ENCODE data around the gene PPAN. TPM values are rescaled to one million over a fixed set of nuclear protein-coding genes. Genes with fewer than 3 reads are reported as not detected.

PPAN gene
- polyA plus RNA-seq, 1 donor: 41.3 TPM

GRCh38 chr19:10139952-10140351, 33.8 kb downstream of the PPAN start:
- no CpG with 5 or more reads among the region's 23 CpGs for WGBS (ENCODE audit: insufficient coverage, low lambda C conversion rate)
- H3K36me3 ChIP-seq (ENCODE audit: control insufficient read depth, insufficient read depth, low read length): peaks cover 88% of the 10 kb centered on the region

GRCh38 chr19:10141479-10141878, 35.3 kb downstream of the PPAN start:
- H3K9me3 ChIP-seq (ENCODE audit: control insufficient read depth, low read depth, low read length): no peaks in the 10 kb centered on the region
- no peak for DNase-seq
- H3K4me1 ChIP-seq (ENCODE audit: control insufficient read depth, insufficient read depth, low read length): no peaks in the 10 kb centered on the region
- no CpG with 5 or more reads among the region's 13 CpGs for WGBS (ENCODE audit: insufficient coverage, low lambda C conversion rate)
- no peaks in the 10 kb centered on the region for H3K27me3 ChIP-seq (ENCODE audit: control insufficient read depth, insufficient read depth, low read length)
- no peak overlapping the region for H3K27ac ChIP-seq (ENCODE audit: low read length)
- no peak overlapping the region for H3K4me3 ChIP-seq (ENCODE audit: low read length)
- H3K36me3 ChIP-seq (ENCODE audit: control insufficient read depth, insufficient read depth, low read length): peaks cover 88% of the 10 kb centered on the region

More at GRCh38 chr19:10139952-10140351, 33.8 kb downstream of the PPAN start:
- H3K4me3 ChIP-seq (ENCODE audit: low read length): no peak overlapping the region
- no peak overlapping the region for H3K27ac ChIP-seq (ENCODE audit: low read length)
- H3K4me1 ChIP-seq (ENCODE audit: control insufficient read depth, insufficient read depth, low read length): no peaks in the 10 kb centered on the region
- H3K9me3 ChIP-seq (ENCODE audit: control insufficient read depth, low read depth, low read length): no peaks in the 10 kb centered on the region
- no peaks in the 10 kb centered on the region for H3K27me3 ChIP-seq (ENCODE audit: control insufficient read depth, insufficient read depth, low read length)
- no peak for DNase-seq

- Histone ChIP-seq H3K36me3 (ENCODE audit: control insufficient read depth, insufficient read depth, low read length) (peaks cover 89% of the 10 kb centered on the region), H3K27me3 (ENCODE audit: control insufficient read depth, insufficient read depth, low read length) (no peaks in the 10 kb centered on the region), H3K4me3 (ENCODE audit: low read length) (no peak overlapping the region), H3K9me3 (ENCODE audit: control insufficient read depth, low read depth, low read length) (no peaks in the 10 kb centered on the region), H3K27ac (ENCODE audit: low read length) (no peak overlapping the region), H3K4me1 (ENCODE audit: control insufficient read depth, insufficient read depth, low read length) (no peaks in the 10 kb centered on the region)
- no CpG with 5 or more reads among the region's 18 CpGs for WGBS (ENCODE audit: insufficient coverage, low lambda C conversion rate)
- no peak for DNase-seq
Observed at GRCh38 chr19:10141973-10142372, 35.8 kb downstream of the PPAN start.

GRCh38 chr19:10142701-10143375, 36.7 kb downstream of the PPAN start:
- Histone ChIP-seq H3K27ac (ENCODE audit: low read length) (no peak overlapping the region), H3K36me3 (ENCODE audit: control insufficient read depth, insufficient read depth, low read length) (peaks cover 80% of the 10 kb centered on the region)
- 96% methylated on average over 3 of the region's 15 CpGs for WGBS (ENCODE audit: insufficient coverage, low lambda C conversion rate)

GRCh38 chr19:10143681-10144080, 37.5 kb downstream of the PPAN start:
- Histone ChIP-seq H3K36me3 (ENCODE audit: control insufficient read depth, insufficient read depth, low read length) (peaks cover 75% of the 10 kb centered on the region), H3K4me3 (ENCODE audit: low read length) (no peak overlapping the region), H3K27ac (ENCODE audit: low read length) (no peak overlapping the region), H3K4me1 (ENCODE audit: control insufficient read depth, insufficient read depth, low read length) (no peaks in the 10 kb centered on the region), H3K9me3 (ENCODE audit: control insufficient read depth, low read depth, low read length) (no peaks in the 10 kb centered on the region), H3K27me3 (ENCODE audit: control insufficient read depth, insufficient read depth, low read length) (no peaks in the 10 kb centered on the region)
- no peak for DNase-seq
- WGBS (ENCODE audit: insufficient coverage, low lambda C conversion rate): no CpG with 5 or more reads among the region's 11 CpGs

More at GRCh38 chr19:10142701-10143375, 36.7 kb downstream of the PPAN start:
- Histone ChIP-seq H3K4me3 (ENCODE audit: low read length) (no peak overlapping the region), H3K27me3 (ENCODE audit: control insufficient read depth, insufficient read depth, low read length) (no peaks in the 10 kb centered on the region), H3K4me1 (ENCODE audit: control insufficient read depth, insufficient read depth, low read length) (no peaks in the 10 kb centered on the region), H3K9me3 (ENCODE audit: control insufficient read depth, low read depth, low read length) (no peaks in the 10 kb centered on the region)
- DNase-seq: no peak

- no peaks in the 10 kb centered on the region for H3K27me3 ChIP-seq (ENCODE audit: control insufficient read depth, insufficient read depth, low read length)
- no peaks in the 10 kb centered on the region for H3K4me1 ChIP-seq (ENCODE audit: control insufficient read depth, insufficient read depth, low read length)
- no peak overlapping the region for H3K4me3 ChIP-seq (ENCODE audit: low read length)
- DNase-seq: no peak
- H3K9me3 ChIP-seq (ENCODE audit: control insufficient read depth, low read depth, low read length): no peaks in the 10 kb centered on the region
- no peak overlapping the region for H3K27ac ChIP-seq (ENCODE audit: low read length)
- no CpG with 5 or more reads among the region's 10 CpGs for WGBS (ENCODE audit: insufficient coverage, low lambda C conversion rate)
- peaks cover 72% of the 10 kb centered on the region for H3K36me3 ChIP-seq (ENCODE audit: control insufficient read depth, insufficient read depth, low read length)
Observed at GRCh38 chr19:10144361-10144760, 38.2 kb downstream of the PPAN start.

- no peaks in the 10 kb centered on the region for H3K27me3 ChIP-seq (ENCODE audit: control insufficient read depth, insufficient read depth, low read length)
- no peak for DNase-seq
- peaks cover 71% of the 10 kb centered on the region for H3K36me3 ChIP-seq (ENCODE audit: control insufficient read depth, insufficient read depth, low read length)
- no peaks in the 10 kb centered on the region for H3K4me1 ChIP-seq (ENCODE audit: control insufficient read depth, insufficient read depth, low read length)
- no peaks in the 10 kb centered on the region for H3K9me3 ChIP-seq (ENCODE audit: control insufficient read depth, low read depth, low read length)
- H3K4me3 ChIP-seq (ENCODE audit: low read length): no peak overlapping the region
- no peak overlapping the region for H3K27ac ChIP-seq (ENCODE audit: low read length)
- WGBS (ENCODE audit: insufficient coverage, low lambda C conversion rate): no CpG with 5 or more reads among the region's 10 CpGs
Observed at GRCh38 chr19:10145031-10145430, 38.9 kb downstream of the PPAN start.

GRCh38 chr19:10146142-10146541, 40.0 kb downstream of the PPAN start:
- no peaks in the 10 kb centered on the region for H3K27me3 ChIP-seq (ENCODE audit: control insufficient read depth, insufficient read depth, low read length)
- no peaks in the 10 kb centered on the region for H3K9me3 ChIP-seq (ENCODE audit: control insufficient read depth, low read depth, low read length)
- H3K27ac ChIP-seq (ENCODE audit: low read length): no peak overlapping the region
- no peaks in the 10 kb centered on the region for H3K4me1 ChIP-seq (ENCODE audit: control insufficient read depth, insufficient read depth, low read length)
- H3K4me3 ChIP-seq (ENCODE audit: low read length): no peak overlapping the region
- WGBS (ENCODE audit: insufficient coverage, low lambda C conversion rate): no CpG with 5 or more reads among the region's 14 CpGs
- peaks cover 72% of the 10 kb centered on the region for H3K36me3 ChIP-seq (ENCODE audit: control insufficient read depth, insufficient read depth, low read length)
- no peak for DNase-seq

GRCh38 chr19:10149427-10149826, 43.3 kb downstream of the PPAN start:
- Histone ChIP-seq H3K4me3 (ENCODE audit: low read length) (no peak overlapping the region), H3K4me1 (ENCODE audit: control insufficient read depth, insufficient read depth, low read length) (no peaks in the 10 kb centered on the region), H3K9me3 (ENCODE audit: control insufficient read depth, low read depth, low read length) (no peaks in the 10 kb centered on the region), H3K27me3 (ENCODE audit: control insufficient read depth, insufficient read depth, low read length) (no peaks in the 10 kb centered on the region), H3K36me3 (ENCODE audit: control insufficient read depth, insufficient read depth, low read length) (peaks cover 66% of the 10 kb centered on the region), H3K27ac (ENCODE audit: low read length) (no peak overlapping the region)
- WGBS (ENCODE audit: insufficient coverage, low lambda C conversion rate): no CpG with 5 or more reads among the region's 12 CpGs
- DNase-seq: no peak

GRCh38 chr19:10151521-10151920, 45.4 kb downstream of the PPAN start:
- H3K36me3 ChIP-seq (ENCODE audit: control insufficient read depth, insufficient read depth, low read length): peaks cover 68% of the 10 kb centered on the region
- H3K4me3 ChIP-seq (ENCODE audit: low read length): no peak overlapping the region
- H3K4me1 ChIP-seq (ENCODE audit: control insufficient read depth, insufficient read depth, low read length): no peaks in the 10 kb centered on the region
- no CpG with 5 or more reads among the region's 5 CpGs for WGBS (ENCODE audit: insufficient coverage, low lambda C conversion rate)
- no peaks in the 10 kb centered on the region for H3K27me3 ChIP-seq (ENCODE audit: control insufficient read depth, insufficient read depth, low read length)
- DNase-seq: no peak
- no peak overlapping the region for H3K27ac ChIP-seq (ENCODE audit: low read length)
- no peaks in the 10 kb centered on the region for H3K9me3 ChIP-seq (ENCODE audit: control insufficient read depth, low read depth, low read length)

- Histone ChIP-seq H3K4me1 (ENCODE audit: control insufficient read depth, insufficient read depth, low read length) (no peaks in the 10 kb centered on the region), H3K27ac (ENCODE audit: low read length) (no peak overlapping the region), H3K27me3 (ENCODE audit: control insufficient read depth, insufficient read depth, low read length) (no peaks in the 10 kb centered on the region), H3K9me3 (ENCODE audit: control insufficient read depth, low read depth, low read length) (no peaks in the 10 kb centered on the region), H3K4me3 (ENCODE audit: low read length) (no peak overlapping the region), H3K36me3 (ENCODE audit: control insufficient read depth, insufficient read depth, low read length) (peaks cover 65% of the 10 kb centered on the region)
- no CpG with 5 or more reads among the region's 3 CpGs for WGBS (ENCODE audit: insufficient coverage, low lambda C conversion rate)
- DNase-seq: no peak
Observed at GRCh38 chr19:10152100-10152499, 45.9 kb downstream of the PPAN start.

Measured in large intestine (tissue), 3 donors.